Naive thymus-derived CD4-positive, alpha-beta T cell (primary cell): Measurements from ENCODE around the gene DDR1. TPM values are rescaled to one million over a fixed set of nuclear protein-coding genes. Genes with fewer than 3 reads are reported as not detected.

Experiments used
- ATAC-seq: fragments of 150-1000 bp; cut with Tn5 transposase; 2 replicates; pipeline ENCODE4 v1.10.0; 2021; ENCODE audit warnings: mild to moderate bottlenecking, moderate library complexity
- CTCF ChIA-PET: fragments of 350-600 bp; sonication (Branson Sonifier 250); formaldehyde crosslinking; loops from one replicate; lab custom pipeline; 2021; ENCODE audit warnings: antibody characterized with exemption; lab: Charles Lee
- POLR2A ChIA-PET: fragments of 350-600 bp; sonication (Branson Sonifier 250); formaldehyde crosslinking; loops from one replicate; lab custom pipeline; 2021; ENCODE audit warnings: antibody characterized with exemption, inconsistent platforms; lab: Charles Lee
- DNase-seq, 9 donors: peaks; one replicate each; pipeline versions ENCODE4 v3.0.0 to v3.0.0-alpha.2; 2020 to 2022; ENCODE audit warnings: mixed read lengths in 1 of 9
- H3K27ac ChIP-seq: one replicate; pipeline ENCODE4 v1.7.0; 2013; ENCODE audit warnings: mild to moderate bottlenecking, low read depth, low read length, moderate library complexity
- H3K27me3 ChIP-seq, 2 donors: one replicate each; pipeline ENCODE4 v1.7.0; 2013; ENCODE audit warnings: low read length in 2 of 2, mild to moderate bottlenecking in 2 of 2, moderate library complexity in 2 of 2; ENCODE audit not compliant: control insufficient read depth in 2 of 2, insufficient read depth in 2 of 2
- H3K36me3 ChIP-seq, 3 experiments: 1 replicate in 2 of 3; 2 replicates in 1 of 3; pipeline ENCODE4 v1.7.0; 2013; ENCODE audit warnings: low read length in 3 of 3, mild to moderate bottlenecking in 3 of 3, moderate library complexity in 1 of 3; ENCODE audit not compliant: insufficient read depth in 3 of 3, control insufficient read depth in 2 of 3
- H3K4me1 ChIP-seq, 2 donors: one replicate each; pipeline ENCODE4 v1.7.0; 2013; ENCODE audit warnings: low read length in 2 of 2, mild to moderate bottlenecking in 2 of 2, moderate library complexity in 1 of 2; ENCODE audit not compliant: control insufficient read depth in 2 of 2, insufficient read depth in 2 of 2
- H3K4me3 ChIP-seq: 2 replicates; pipeline ENCODE4 v1.7.0; 2013; ENCODE audit warnings: mild to moderate bottlenecking, low read length
- H3K9me3 ChIP-seq, 3 experiments: 1 replicate in 2 of 3; 2 replicates in 1 of 3; pipeline ENCODE4 v1.7.0; 2013; ENCODE audit warnings: low read length in 3 of 3; ENCODE audit not compliant: control insufficient read depth in 2 of 3
- H3K27ac Mint-ChIP-seq, 9 donors: one replicate each; pipeline ENCODE4 v1.8.0; 2020 to 2022; ENCODE audit warnings: mixed read lengths in 9 of 9, mild to moderate bottlenecking in 8 of 9, moderate library complexity in 5 of 9, inconsistent platforms in 2 of 9
- H3K27me3 Mint-ChIP-seq, 5 donors: one replicate each; pipeline ENCODE4 v1.8.0; 2021 to 2022; ENCODE audit warnings: mixed read lengths in 5 of 5, mild to moderate bottlenecking in 1 of 5
- H3K36me3 Mint-ChIP-seq, 5 donors: one replicate each; pipeline ENCODE4 v1.8.0; 2020 to 2022; ENCODE audit warnings: mixed read lengths in 5 of 5, mild to moderate bottlenecking in 3 of 5, inconsistent platforms in 1 of 5
- H3K4me1 Mint-ChIP-seq, 7 donors: one replicate each; pipeline ENCODE4 v1.8.0; 2020 to 2022; ENCODE audit warnings: mixed read lengths in 7 of 7, mild to moderate bottlenecking in 3 of 7, inconsistent platforms in 1 of 7
- H3K4me3 Mint-ChIP-seq, 10 donors: one replicate each; pipeline ENCODE4 v1.8.0; 2020 to 2022; ENCODE audit warnings: mild to moderate bottlenecking in 10 of 10, mixed read lengths in 10 of 10, moderate library complexity in 6 of 10, inconsistent platforms in 2 of 10
- H3K9me3 Mint-ChIP-seq, 11 donors: one replicate each; pipeline ENCODE4 v1.8.0; 2020 to 2022; ENCODE audit warnings: mixed read lengths in 11 of 11, mild to moderate bottlenecking in 4 of 11, inconsistent platforms in 1 of 11, moderate library complexity in 1 of 11
- intact Hi-C, 2 donors: fragments of 100-400 bp; cut with micrococcal nuclease; formaldehyde crosslinking; loops; one replicate each; pipeline ENCODE4 v1.15.1; 2023
- polyA plus RNA-seq, 2 donors: library from polyadenylated mRNA; unstranded; fragments of 300-500 nt; fragmentation: Illumina TruSeq; gene quantifications; one replicate each; pipeline ENCODE4 v1.2.3, GENCODE V29; 2021
- total RNA-seq, 6 experiments: library from RNA in 5 of 6; stranded (reverse) in 5 of 6; gene quantifications; 1 replicate in 5 of 6; 2 replicates in 1 of 6; pipeline ENCODE4 v1.2.3 and lab custom pipeline; 2021 to 2026

The DDR1 gene
- total RNA-seq (10 to 100 TPM; 13.7 to 23.8 (median 18.6) TPM), polyA plus RNA-seq (1 to 10 TPM; 1.8 to 8.6 TPM), total RNA-seq (lab: John Stamatoyannopoulos, UW) (15.2 reads per million, percentile 44 among the genes with 10 or more reads in this experiment)

GRCh38 chr6:30883685-30884520 lies at the start of gene DDR1:
DDR1 (plus strand) TSS chr6:30884519; CDS start chr6:30888730, 4,211 bp downstream.
- Histone ChIP-seq H3K36me3 (no peaks in the 10 kb centered on the region), H3K4me3 (peak within 1 kb of the TSS; percentile 68), H3K4me1 (peaks cover 12 to 35% of the 10 kb centered on the region in 2 donors), H3K27ac (peak within 1 kb of the TSS; percentile 70), H3K9me3 (no peaks in the 10 kb centered on the region), H3K27me3 (no peaks in the 10 kb centered on the region)
- Mint-ChIP-seq H3K4me3 (peak within 1 kb of the TSS; percentile 73 to 91 (median 82)), H3K9me3 (no peaks in the 10 kb centered on the region), H3K27me3 (peaks cover 0 to 7% (median 0%) of the 10 kb centered on the region in 5 donors), H3K36me3 (no peaks in the 10 kb centered on the region), H3K4me1 (peaks cover 25 to 53% (median 32%) of the 10 kb centered on the region in 7 donors), H3K27ac (peak within 1 kb of the TSS; percentile 53 to 93 (median 89))
- DNase-seq (peak in 6 of 9 donors; percentile 17 to 42 (median 24)), ATAC-seq (peak; percentile 66)
- intact Hi-C loops, result loop anchor here (2.0 to 10.0 kb wide), 2 partner anchors 31 to 269 kb away; partner anchors contain the start of genes MRPS18B (in 1 of the 2), PPP1R10 (in 1 of the 2) and VARS2 (in 1 of the 2)
- POLR2A ChIA-PET, result interaction anchor here (0.7 to 3.2 kb wide), 13 partner anchors 15 to 269 kb away, joined by 3 to 20 read pairs (median 3); partner anchors contain the start of genes IER3 and MDC1
- CTCF ChIA-PET, result interaction anchor here (0.8 to 12.4 kb wide), 7 partner anchors 53 to 398 kb away, joined by 3 to 172 read pairs (median 3); no protein-coding TSS in a partner anchor

- POLR2A ChIA-PET, result interaction anchor here (0.7 to 1.9 kb wide), 8 partner anchors 13 to 368 kb away, joined by 3 to 6 read pairs (median 4); partner anchors contain the start of gene DDR1
- ATAC-seq (peak; percentile 66), DNase-seq (peak in 6 of 9 donors; percentile 30 to 55 (median 40))
- Mint-ChIP-seq H3K27ac (peak overlapping the region; percentile 82 to 97 (median 92)), H3K4me1 (peaks cover 34 to 62% (median 58%) of the 10 kb centered on the region in 7 donors), H3K4me3 (peak overlapping the region; percentile 33 to 83 (median 68)), H3K27me3 (no peaks in the 10 kb centered on the region), H3K36me3 (peaks cover 0 to 5% (median 4%) of the 10 kb centered on the region in 5 donors), H3K9me3 (no peaks in the 10 kb centered on the region)
- H3K4me3 ChIP-seq, result no peak overlapping the region
- no peaks in the 10 kb centered on the region for H3K36me3 ChIP-seq
- no peaks in the 10 kb centered on the region for H3K27me3 ChIP-seq
- no peaks in the 10 kb centered on the region for H3K9me3 ChIP-seq
- H3K4me1 ChIP-seq, result peaks cover 11 to 30% of the 10 kb centered on the region in 2 donors
- peak overlapping the region; percentile 29 for H3K27ac ChIP-seq
- CTCF ChIA-PET, result interaction anchor here (0.9 to 14.8 kb wide), 6 partner anchors 12 to 259 kb away, joined by 3 to 172 read pairs (median 6); partner anchors contain the start of gene DDR1
- intact Hi-C loops, result loop anchor here in 1 of 2 donors (5.0 kb wide), 1 partner anchor 152 kb away; no protein-coding TSS in a partner anchor
These were observed 49.7 kb upstream of the DDR1 start for GRCh38 chr6:30834646-30835045.

GRCh38 chr6:30835576-30835975 lies 48.7 kb upstream of the DDR1 start:
- ChIA-PET POLR2A (interaction anchor here (1.1 to 1.5 kb wide), 5 partner anchors 14 to 369 kb away, joined by 3 to 6 read pairs (median 4); no protein-coding TSS in a partner anchor), CTCF (interaction anchor here (0.8 to 14.8 kb wide), 5 partner anchors 13 to 252 kb away, joined by 3 to 172 read pairs (median 8); partner anchors contain the start of gene DDR1)
- Histone ChIP-seq H3K4me1 (peaks cover 10 to 29% of the 10 kb centered on the region in 2 donors), H3K27me3 (no peaks in the 10 kb centered on the region), H3K27ac (no peak overlapping the region), H3K9me3 (no peaks in the 10 kb centered on the region), H3K36me3 (no peaks in the 10 kb centered on the region), H3K4me3 (no peak overlapping the region)
- intact Hi-C loops, result no loop called here
- no peak overlapping the region for H3K4me3 Mint-ChIP-seq
- H3K9me3 Mint-ChIP-seq, result no peaks in the 10 kb centered on the region
- peak overlapping the region in 7 of 9 donors; percentile 25 to 97 (median 90) for H3K27ac Mint-ChIP-seq
- peaks cover 0 to 4% (median 1%) of the 10 kb centered on the region in 5 donors for H3K36me3 Mint-ChIP-seq
- H3K4me1 Mint-ChIP-seq, result peaks cover 31 to 58% (median 52%) of the 10 kb centered on the region in 7 donors
- DNase-seq (no peak), ATAC-seq (no peak)
- no peaks in the 10 kb centered on the region for H3K27me3 Mint-ChIP-seq

- H3K27me3 Mint-ChIP-seq, result no peaks in the 10 kb centered on the region
- DNase-seq (no peak), ATAC-seq (no peak)
- H3K36me3 Mint-ChIP-seq, result peaks cover 0 to 4% (median 0%) of the 10 kb centered on the region in 5 donors
- peaks cover 25 to 58% (median 50%) of the 10 kb centered on the region in 7 donors for H3K4me1 Mint-ChIP-seq
- ChIA-PET CTCF (interaction anchor here (0.6 to 14.8 kb wide), 4 partner anchors 8 to 100 kb away, joined by 3 to 172 read pairs (median 6); partner anchors contain the start of gene DDR1), POLR2A (no interaction called here)
- no peaks in the 10 kb centered on the region for H3K27me3 ChIP-seq
- H3K9me3 Mint-ChIP-seq, result no peaks in the 10 kb centered on the region
- H3K36me3 ChIP-seq, result no peaks in the 10 kb centered on the region
- intact Hi-C loops, result no loop called here
- peak overlapping the region in 1 of 9 donors; percentile 21 for H3K27ac Mint-ChIP-seq
- no peaks in the 10 kb centered on the region for H3K9me3 ChIP-seq
- no peak overlapping the region for H3K27ac ChIP-seq
- no peak overlapping the region for H3K4me3 ChIP-seq
- no peak overlapping the region for H3K4me3 Mint-ChIP-seq
- H3K4me1 ChIP-seq, result peaks cover 1 to 20% of the 10 kb centered on the region in 2 donors
These were observed 47.9 kb upstream of the DDR1 start for GRCh38 chr6:30836431-30836866.

GRCh38 chr6:30836957-30837356 lies 47.4 kb upstream of the DDR1 start:
- Histone ChIP-seq H3K27me3 (no peaks in the 10 kb centered on the region), H3K4me1 (peaks cover 0 to 17% of the 10 kb centered on the region in 2 donors), H3K4me3 (no peak overlapping the region), H3K9me3 (no peaks in the 10 kb centered on the region), H3K27ac (no peak overlapping the region), H3K36me3 (no peaks in the 10 kb centered on the region)
- POLR2A ChIA-PET, result no interaction called here
- Mint-ChIP-seq H3K4me1 (peaks cover 25 to 58% (median 50%) of the 10 kb centered on the region in 7 donors), H3K4me3 (peak overlapping the region in 1 of 10 donors; percentile 35), H3K27ac (peak overlapping the region in 1 of 9 donors; percentile 16), H3K36me3 (no peaks in the 10 kb centered on the region), H3K9me3 (no peaks in the 10 kb centered on the region), H3K27me3 (no peaks in the 10 kb centered on the region)
- no peak for DNase-seq
- CTCF ChIA-PET, result interaction anchor here (0.6 to 14.8 kb wide), 3 partner anchors 8 to 44 kb away, joined by 4 to 172 read pairs (median 8); partner anchors contain the start of gene DDR1
- intact Hi-C loops, result no loop called here
- ATAC-seq, result no peak

GRCh38 chr6:30837432-30837831 lies 46.9 kb upstream of the DDR1 start:
- no peaks in the 10 kb centered on the region for H3K36me3 ChIP-seq
- intact Hi-C loops, result no loop called here
- peak overlapping the region in 2 of 9 donors; percentile 16 to 62 for H3K27ac Mint-ChIP-seq
- H3K27ac ChIP-seq, result no peak overlapping the region
- H3K36me3 Mint-ChIP-seq, result no peaks in the 10 kb centered on the region
- no peaks in the 10 kb centered on the region for H3K9me3 ChIP-seq
- H3K4me3 Mint-ChIP-seq, result peak overlapping the region in 1 of 10 donors; percentile 35
- CTCF ChIA-PET, result interaction anchor here (0.6 to 14.8 kb wide), 3 partner anchors 9 to 44 kb away, joined by 4 to 172 read pairs (median 8); partner anchors contain the start of gene DDR1
- no peaks in the 10 kb centered on the region for H3K9me3 Mint-ChIP-seq
- POLR2A ChIA-PET, result no interaction called here
- no peak overlapping the region for H3K4me3 ChIP-seq
- peaks cover 24 to 55% (median 47%) of the 10 kb centered on the region in 7 donors for H3K4me1 Mint-ChIP-seq
- ATAC-seq (no peak), DNase-seq (no peak)
- no peaks in the 10 kb centered on the region for H3K27me3 Mint-ChIP-seq
- H3K4me1 ChIP-seq, result peaks cover 0 to 17% of the 10 kb centered on the region in 2 donors
- H3K27me3 ChIP-seq, result no peaks in the 10 kb centered on the region
